GM21717 (cell line): ENCODE data around the gene RBMS3.
"Not testable (repeated sequence)": the region's sequence is repeated elsewhere in the genome, so short reads cannot be mapped to it uniquely, and the experiment has no call there.

ENCODE experiments used
- ATAC-seq: cut with Tn5 transposase; IDR thresholded peaks from one replicate; pipeline ENCODE4 v1.9.1; 2021; ENCODE audit warnings: mild to moderate bottlenecking, moderate library complexity; ENCODE audit not compliant: unreplicated experiment

RBMS3 gene

GRCh38 chr3:30042274-30042859 lies 761.5 kb downstream of the RBMS3 start:
- ATAC-seq = peak; percentile 58

GRCh38 chr3:30042916-30043555 lies 762.2 kb downstream of the RBMS3 start:
- no peak for ATAC-seq

- ATAC-seq = no peak
Measured at GRCh38 chr3:30044515-30044914, 763.6 kb downstream of the RBMS3 start.

GRCh38 chr3:30048431-30048830 lies 767.6 kb downstream of the RBMS3 start:
- ATAC-seq = no peak

- ATAC-seq = not testable (repeated sequence)
Measured at GRCh38 chr3:30050116-30050515, 769.2 kb downstream of the RBMS3 start.

- ATAC-seq = no peak
Measured at GRCh38 chr3:30059240-30059639, 778.4 kb downstream of the RBMS3 start.
